GM23338 (cell line): Measurements from ENCODE around the gene TTC22. TPM values are rescaled to one million over a fixed set of nuclear protein-coding genes. Genes with fewer than 3 reads are reported as not detected.

Experiments used
- ATAC-seq: fragments of 200-7000 bp; cut with Tn5 transposase; 3 replicates; pipeline ENCODE4 v1.9.1; 2020
- DNase-seq: peaks from one replicate; pipeline ENCODE4 v3.0.0-alpha.2; 2015; ENCODE audit warnings: low spot score
- H2AFZ ChIP-seq: fragments of 200-600 bp; sonication (generic); 2 replicates; pipeline ENCODE4 v1.8.0; 2016; ENCODE audit warnings: antibody characterized with exemption, mild to moderate bottlenecking, moderate library complexity
- H3F3A ChIP-seq: fragments of 200-600 bp; sonication (generic); replicated peaks from 2 replicates; pipeline ENCODE4 v1.8.0; 2017; ENCODE audit warnings: antibody characterized with exemption, mixed run types, low read depth
- H3K27ac ChIP-seq: fragments of 200-600 bp; sonication (generic); 2 replicates; pipeline ENCODE4 v1.6.1; 2016; ENCODE audit warnings: low read depth
- H3K27me3 ChIP-seq: fragments of 200-600 bp; sonication (generic); 2 replicates; pipeline ENCODE4 v1.8.0; 2016; ENCODE audit warnings: mild to moderate bottlenecking, mixed run types, moderate library complexity; ENCODE audit not compliant: insufficient read depth
- H3K36me3 ChIP-seq: fragments of 200-600 bp; sonication (generic); 2 replicates; pipeline ENCODE4 v1.8.0; 2016; ENCODE audit warnings: mild to moderate bottlenecking; ENCODE audit not compliant: insufficient read depth
- H3K4me1 ChIP-seq: fragments of 200-600 bp; sonication (generic); 2 replicates; pipeline ENCODE4 v1.8.0; 2016; ENCODE audit warnings: mild to moderate bottlenecking, moderate library complexity; ENCODE audit not compliant: insufficient read depth
- H3K4me2 ChIP-seq: fragments of 200-600 bp; sonication (generic); 2 replicates; pipeline ENCODE4 v1.7.1; 2017; ENCODE audit warnings: mixed run types
- H3K4me3 ChIP-seq: fragments of 200-600 bp; sonication (generic); 2 replicates; pipeline ENCODE4 v1.6.1; 2016; ENCODE audit warnings: mixed run types
- H3K79me2 ChIP-seq: fragments of 200-600 bp; sonication (generic); replicated peaks from 2 replicates; pipeline ENCODE4 v1.8.0; 2017; ENCODE audit warnings: mild to moderate bottlenecking; ENCODE audit not compliant: insufficient read depth
- H3K9me2 ChIP-seq: fragments of 200-600 bp; sonication (generic); 2 replicates; pipeline ENCODE4 v1.8.0; 2017; ENCODE audit not compliant: insufficient read depth
- H4K20me1 ChIP-seq: fragments of 200-600 bp; sonication (generic); replicated peaks from 2 replicates; pipeline ENCODE4 v1.8.0; 2017; ENCODE audit warnings: mild to moderate bottlenecking; ENCODE audit not compliant: insufficient read depth
- H3K27ac Mint-ChIP-seq: 2 replicates; pipeline ENCODE4 v1.8.0; 2020; ENCODE audit warnings: inconsistent platforms, mild to moderate bottlenecking, moderate library complexity, mixed read lengths
- H3K27me3 Mint-ChIP-seq: 3 replicates; pipeline ENCODE4 v1.8.0; 2022; ENCODE audit warnings: low read depth, mild to moderate bottlenecking, moderate library complexity, mixed read lengths, inconsistent platforms; ENCODE audit not compliant: insufficient read depth, poor library complexity
- H3K36me3 Mint-ChIP-seq: 3 replicates; pipeline ENCODE4 v1.8.0; 2021; ENCODE audit warnings: low read depth, mild to moderate bottlenecking, inconsistent platforms, moderate library complexity, mixed read lengths
- H3K4me1 Mint-ChIP-seq: 3 replicates; pipeline ENCODE4 v1.8.0; 2020; ENCODE audit warnings: mild to moderate bottlenecking, inconsistent platforms, mixed read lengths
- H3K4me3 Mint-ChIP-seq: 3 replicates; pipeline ENCODE4 v1.8.0; 2021; ENCODE audit warnings: moderate library complexity, mild to moderate bottlenecking, inconsistent platforms, mixed read lengths
- H3K9me3 Mint-ChIP-seq: 3 replicates; pipeline ENCODE4 v1.8.0; 2020; ENCODE audit warnings: moderate library complexity, mild to moderate bottlenecking, inconsistent platforms, mixed read lengths
- CREB1 ChIP-seq: fragments of 250-450 bp; sonication (Bioruptor Pico); IDR thresholded peaks from 2 replicates; pipeline ENCODE4 v1.5.0; 2020; ENCODE audit warnings: low read depth, mild to moderate bottlenecking, moderate library complexity
- CTCF ChIP-seq, 2 experiments: fragments of 200-600 bp in 1 of 2; sonication (generic) in 1 of 2; conservative IDR thresholded peaks; 2 replicates each; pipeline versions ENCODE4 v1.5.1 to v1.6.1; 2016 to 2017; ENCODE audit warnings: antibody characterized with exemption in 2 of 2, low read depth in 2 of 2, mild to moderate bottlenecking in 2 of 2, moderate library complexity in 1 of 2
- ETS1 ChIP-seq: IDR thresholded peaks from 2 replicates; pipeline ENCODE4 v1.6.1; 2016; ENCODE audit warnings: antibody characterized with exemption
- NANOG ChIP-seq: IDR thresholded peaks from 2 replicates; pipeline ENCODE4 v1.6.1; 2016; ENCODE audit warnings: antibody characterized with exemption, borderline replicate concordance
- POLR2AphosphoS5 ChIP-seq: IDR thresholded peaks from 2 replicates; pipeline ENCODE4 v1.6.1; 2016; ENCODE audit warnings: antibody characterized with exemption, low read depth
- ZNF114 ChIP-seq: fragments of 250-450 bp; sonication (Bioruptor Pico); IDR thresholded peaks from 2 replicates; pipeline ENCODE4 v1.5.0; 2020; ENCODE audit warnings: mild to moderate bottlenecking, moderate library complexity
- ZNF462 ChIP-seq: fragments of 250-450 bp; sonication (Bioruptor Pico); IDR thresholded peaks from 2 replicates; pipeline ENCODE4 v1.5.0; 2020; ENCODE audit warnings: mild to moderate bottlenecking, moderate library complexity
- polyA plus RNA-seq: library from polyadenylated mRNA; unstranded; fragments of >200 nt; fragmentation: Nextera tagmentation; extraction: Ambion mirVana; gene quantifications from 2 replicates; pipeline ENCODE4 v1.2.1, GENCODE V29; 2016
- total RNA-seq: library from RNA; depleted of rRNA; stranded (reverse); fragments of >200 nt; shearing (Covaris generic); gene quantifications from 2 replicates; pipeline ENCODE4 v1.2.3, GENCODE V29; 2014

Gene TTC22
- total and polyA plus RNA-seq, 2 experiments from 2014 or later: 1.2 to 2.5 TPM

GRCh38 chr1:54816951-54817350 lies 15.8 kb upstream of the TTC22 start (continued):
- no peak for TF ChIP-seq ZNF462 (CRISPR knock-in tag)
- TF ChIP-seq ZNF114 (CRISPR knock-in tag): no peak
- no peak for TF ChIP-seq CTCF (conservative IDR thresholded peaks at IDR 0.05; ENCODE audit: low read depth in 2 of 2)
- no peak for TF ChIP-seq ETS1

- Histone ChIP-seq H3K4me1 (peaks cover 26% of the 10 kb centered on the region), H4K20me1 (no peaks in the 10 kb centered on the region), H3K4me2 (no peak overlapping the region), H3K79me2 (no peaks in the 10 kb centered on the region), H3F3A (no peaks in the 10 kb centered on the region; the same call in 1 of the 2 replicates), H3K27ac (no peak overlapping the region), H3K36me3 (no peaks in the 10 kb centered on the region), H2AFZ (no peak overlapping the region), H3K9me2 (peaks cover 4% of the 10 kb centered on the region; the same call in 1 of the 2 replicates), H3K4me3 (no peak overlapping the region), H3K27me3 (no peaks in the 10 kb centered on the region)
- H3K9me3 Mint-ChIP-seq: no peaks in the 10 kb centered on the region
- peaks cover 12% of the 10 kb centered on the region for H3K27me3 Mint-ChIP-seq
- TF ChIP-seq CREB1 (CRISPR knock-in tag) (no peak), POLR2AphosphoS5 (no peak), NANOG (no peak)
- no peaks in the 10 kb centered on the region for H3K36me3 Mint-ChIP-seq
- ATAC-seq: no peak
- DNase-seq: no peak
- no peak overlapping the region for H3K4me3 Mint-ChIP-seq
- no peak overlapping the region for H3K27ac Mint-ChIP-seq
- peaks cover 50% of the 10 kb centered on the region for H3K4me1 Mint-ChIP-seq
Observed at GRCh38 chr1:54816130-54816529, 15.0 kb upstream of the TTC22 start.
